Astrocyte (in vitro differentiated cells and primary cell): ENCODE data around the gene MS4A14.

Experiments used
- EZH2 ChIP-seq: IDR thresholded peaks from 2 replicates; pipeline ENCODE4 v1.6.1; 2012; ENCODE audit warnings: mild to moderate bottlenecking, low read length, inconsistent platforms; ENCODE audit not compliant: insufficient read depth
- TF ChIP-seq, protein P1 (sequence below): IDR thresholded peaks from 2 replicates; pipeline ENCODE4 v1.5.1; 2011; ENCODE audit warnings: low read depth, mild to moderate bottlenecking, inconsistent platforms, low read length, moderate library complexity; ENCODE audit not compliant: insufficient read depth

DNA sequence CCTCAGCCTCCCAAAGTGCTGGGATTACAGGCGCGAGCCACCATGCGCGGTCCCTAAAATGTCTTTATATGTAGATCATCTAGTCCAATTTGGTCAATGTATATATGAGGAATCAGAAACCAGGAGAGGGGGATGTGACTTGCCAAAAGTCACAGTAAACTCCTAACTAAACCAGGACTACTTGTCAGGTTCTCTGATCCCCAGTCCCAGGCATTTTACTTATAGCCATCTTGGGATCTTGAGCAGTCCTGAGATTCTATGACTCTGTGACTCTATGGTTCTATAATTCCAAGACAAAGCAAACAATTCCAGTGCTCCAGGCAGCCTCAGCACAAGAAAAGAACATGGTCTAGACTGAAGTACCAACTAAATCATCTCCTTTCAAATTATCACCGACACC is 33.0 kb downstream of the MS4A14 start, which contains the start of gene MS4A5:
- TF ChIP-seq, protein P1, sequence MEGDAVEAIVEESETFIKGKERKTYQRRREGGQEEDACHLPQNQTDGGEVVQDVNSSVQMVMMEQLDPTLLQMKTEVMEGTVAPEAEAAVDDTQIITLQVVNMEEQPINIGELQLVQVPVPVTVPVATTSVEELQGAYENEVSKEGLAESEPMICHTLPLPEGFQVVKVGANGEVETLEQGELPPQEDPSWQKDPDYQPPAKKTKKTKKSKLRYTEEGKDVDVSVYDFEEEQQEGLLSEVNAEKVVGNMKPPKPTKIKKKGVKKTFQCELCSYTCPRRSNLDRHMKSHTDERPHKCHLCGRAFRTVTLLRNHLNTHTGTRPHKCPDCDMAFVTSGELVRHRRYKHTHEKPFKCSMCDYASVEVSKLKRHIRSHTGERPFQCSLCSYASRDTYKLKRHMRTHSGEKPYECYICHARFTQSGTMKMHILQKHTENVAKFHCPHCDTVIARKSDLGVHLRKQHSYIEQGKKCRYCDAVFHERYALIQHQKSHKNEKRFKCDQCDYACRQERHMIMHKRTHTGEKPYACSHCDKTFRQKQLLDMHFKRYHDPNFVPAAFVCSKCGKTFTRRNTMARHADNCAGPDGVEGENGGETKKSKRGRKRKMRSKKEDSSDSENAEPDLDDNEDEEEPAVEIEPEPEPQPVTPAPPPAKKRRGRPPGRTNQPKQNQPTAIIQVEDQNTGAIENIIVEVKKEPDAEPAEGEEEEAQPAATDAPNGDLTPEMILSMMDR = no peak
- no peak for TF ChIP-seq EZH2
